NCI-H1930 (cell line): ENCODE measurements around the gene CEP85.
A peak's percentile ranks its signal among the peaks of the same experiment; 100 is the strongest.

ENCODE experiments used
- DNase-seq, 2 experiments: peaks; one replicate each; lab custom pipeline; 2025; lab: John Stamatoyannopoulos, UW

The CEP85 gene

DNA sequence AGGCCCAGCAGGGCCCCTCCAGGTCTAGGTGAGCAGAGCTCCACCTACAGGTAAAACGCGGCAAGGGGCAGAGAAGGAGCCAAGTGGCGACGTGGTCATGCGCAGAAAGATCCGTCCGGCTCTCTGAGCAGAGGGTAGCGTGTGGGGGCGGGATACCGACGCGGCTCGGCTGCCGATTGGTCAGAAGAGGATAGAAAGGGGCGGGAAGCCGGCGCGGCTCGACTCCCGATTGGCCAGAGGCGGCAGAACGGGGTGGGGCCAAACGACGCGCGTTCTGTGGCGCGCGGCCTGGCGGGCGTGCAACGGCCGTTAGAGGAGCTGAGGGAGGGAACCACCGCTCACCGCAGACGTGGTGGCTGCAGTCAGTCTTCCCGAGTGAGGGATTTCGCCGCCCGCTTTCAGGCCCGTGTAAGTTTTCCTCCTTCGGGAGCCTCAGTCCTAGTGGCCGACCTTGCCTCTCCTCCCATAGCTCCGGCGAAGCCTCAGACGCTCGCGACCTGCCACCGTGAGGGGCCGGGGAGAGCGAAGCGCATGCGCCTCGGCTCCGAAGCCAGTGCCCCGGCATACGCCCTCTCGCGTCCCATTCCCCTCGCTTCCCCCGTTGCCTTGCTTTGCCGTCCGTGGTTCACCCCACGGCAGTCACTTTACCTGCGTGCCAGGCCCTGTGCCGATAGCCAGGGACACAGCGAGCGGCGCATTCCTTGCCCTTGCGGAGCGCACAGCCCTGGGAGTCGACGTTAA lies at the start of gene CEP85:
CEP85 (plus strand) TSS at position 298 of the 741 bp plus-strand sequence. CDS start 5,584 bp downstream, outside the sequence.
- DNase-seq, result peak; percentile 93 to 97

DNA sequence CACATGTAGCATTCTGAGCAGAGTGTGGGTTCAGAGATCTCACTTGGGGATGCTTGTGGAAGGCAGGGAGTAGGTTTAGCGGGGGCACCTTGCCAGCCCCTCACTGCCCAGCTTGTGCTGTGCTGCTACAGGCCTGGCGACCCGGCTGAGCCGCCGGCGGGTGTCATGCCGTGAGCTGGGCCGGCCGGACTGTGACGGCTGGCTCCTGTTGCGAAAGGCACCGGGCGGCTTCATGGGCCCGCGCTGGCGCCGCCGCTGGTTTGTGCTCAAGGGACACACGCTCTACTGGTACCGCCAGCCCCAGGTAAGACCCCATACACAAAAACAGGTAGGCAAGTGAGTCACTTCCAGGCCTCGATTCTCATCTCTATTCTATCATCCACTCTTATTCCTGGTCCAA lies 49.1 kb upstream of the CEP85 start:
- DNase-seq, result no peak

GRCh38 chr1:26187882-26188281 lies 46.1 kb upstream of the CEP85 start:
- no peak for DNase-seq

DNA sequence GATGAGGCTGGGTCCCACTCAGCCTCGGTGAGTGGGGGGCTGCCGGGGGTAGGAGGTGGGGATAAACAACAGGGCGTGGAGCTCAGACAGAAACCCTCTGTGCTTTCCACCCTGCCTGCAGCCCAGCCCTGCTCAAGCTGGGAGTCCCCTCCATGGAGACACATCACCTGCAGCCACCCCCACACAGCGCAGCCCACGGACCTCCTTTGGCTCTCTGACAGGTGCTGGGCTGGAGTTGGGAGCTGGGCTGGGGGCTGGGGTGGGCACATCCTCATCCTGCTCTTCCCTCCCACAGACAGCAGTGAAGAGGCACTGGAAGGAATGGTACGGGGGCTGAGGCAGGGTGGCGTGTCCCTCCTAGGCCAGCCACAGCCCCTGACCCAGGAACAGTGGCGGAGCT lies 45.5 kb upstream of the CEP85 start:
- no peak for DNase-seq

DNA sequence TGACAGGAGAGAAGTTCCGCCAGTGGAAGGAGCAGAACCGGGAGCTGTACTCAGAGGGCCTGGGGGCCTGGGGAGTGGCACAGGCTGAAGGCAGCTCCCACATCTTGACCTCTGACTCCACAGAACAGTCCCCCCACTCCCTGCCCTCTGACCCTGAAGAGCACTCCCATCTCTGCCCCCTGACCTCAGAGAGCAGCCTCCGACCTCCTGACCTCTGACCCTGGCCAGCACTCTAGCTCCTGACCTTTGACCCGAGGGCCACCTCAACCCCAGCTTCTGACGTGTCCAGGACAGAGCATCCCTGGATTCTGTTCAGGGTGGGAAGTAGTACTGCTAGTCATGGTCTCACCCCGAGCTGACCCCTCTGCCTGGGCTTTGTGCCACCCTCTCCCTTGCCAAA lies 44.7 kb upstream of the CEP85 start:
- no peak for DNase-seq

DNA sequence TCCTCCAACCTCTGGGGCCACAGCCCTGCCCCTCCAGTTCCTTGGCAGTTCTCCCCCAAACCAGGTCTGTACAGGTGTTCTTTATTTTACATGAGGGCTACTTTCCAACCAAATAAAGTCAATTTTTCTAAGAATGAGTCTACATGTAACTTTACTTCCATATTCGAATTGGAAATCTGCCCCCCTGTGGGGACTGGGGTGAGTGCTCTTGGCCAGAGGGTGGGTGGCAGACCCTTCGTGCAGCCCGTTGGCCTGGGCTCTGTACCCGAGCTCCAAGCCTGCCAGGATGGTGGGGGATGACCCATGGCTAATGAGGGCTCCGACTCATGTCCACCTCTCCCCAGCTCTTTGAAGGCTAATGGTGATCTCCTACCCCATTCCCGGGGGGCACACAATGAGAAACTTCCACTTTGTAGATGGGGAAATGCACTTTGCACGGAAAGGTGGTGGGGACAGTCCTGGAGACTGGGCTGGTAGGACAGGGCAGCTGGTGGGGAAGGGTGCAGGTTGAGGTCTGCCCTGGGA lies 44.2 kb upstream of the CEP85 start:
- no peak for DNase-seq

- DNase-seq, result peak in 1 of 2 experiments; percentile 22
Observed at GRCh38 chr1:26190373-26190987, 43.5 kb upstream of the CEP85 start, which contains the start of gene CATSPER4. TSS of gene CATSPER4 (plus strand) at chr1:26190602. CDS start at chr1:26190628, 26 bp downstream.

- DNase-seq, result no peak
Observed at GRCh38 chr1:26191739-26192138, 42.3 kb upstream of the CEP85 start.

- DNase-seq, result no peak
Observed at GRCh38 chr1:26195805-26196204, 38.2 kb upstream of the CEP85 start.

DNA sequence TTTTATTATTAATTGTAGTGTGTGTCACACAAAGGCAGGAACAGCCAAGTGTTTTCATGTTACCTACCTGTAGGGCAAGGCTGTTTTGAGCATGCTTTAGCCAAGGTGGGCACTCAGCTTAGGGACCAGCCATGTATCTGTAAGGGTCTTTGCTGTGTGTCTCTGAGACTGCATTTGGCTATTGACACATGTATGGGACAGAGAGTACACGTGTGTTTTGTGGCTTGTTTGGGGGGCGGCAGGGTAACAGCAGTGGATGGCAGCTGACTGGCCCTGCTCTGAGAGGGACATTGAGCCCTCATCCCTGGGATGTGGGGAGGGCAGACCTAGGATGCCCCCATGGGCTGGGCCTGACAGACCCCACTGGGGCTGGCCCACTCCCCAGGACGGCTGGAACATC lies 36.7 kb upstream of the CEP85 start:
- no peak for DNase-seq

- no peak for DNase-seq
Observed at GRCh38 chr1:26197813-26198212, 36.2 kb upstream of the CEP85 start.

- no peak for DNase-seq
Observed at GRCh38 chr1:26200413-26200812, 33.6 kb upstream of the CEP85 start.

- DNase-seq, result no peak
Observed at GRCh38 chr1:26203642-26204318, 30.2 kb upstream of the CEP85 start.

DNA sequence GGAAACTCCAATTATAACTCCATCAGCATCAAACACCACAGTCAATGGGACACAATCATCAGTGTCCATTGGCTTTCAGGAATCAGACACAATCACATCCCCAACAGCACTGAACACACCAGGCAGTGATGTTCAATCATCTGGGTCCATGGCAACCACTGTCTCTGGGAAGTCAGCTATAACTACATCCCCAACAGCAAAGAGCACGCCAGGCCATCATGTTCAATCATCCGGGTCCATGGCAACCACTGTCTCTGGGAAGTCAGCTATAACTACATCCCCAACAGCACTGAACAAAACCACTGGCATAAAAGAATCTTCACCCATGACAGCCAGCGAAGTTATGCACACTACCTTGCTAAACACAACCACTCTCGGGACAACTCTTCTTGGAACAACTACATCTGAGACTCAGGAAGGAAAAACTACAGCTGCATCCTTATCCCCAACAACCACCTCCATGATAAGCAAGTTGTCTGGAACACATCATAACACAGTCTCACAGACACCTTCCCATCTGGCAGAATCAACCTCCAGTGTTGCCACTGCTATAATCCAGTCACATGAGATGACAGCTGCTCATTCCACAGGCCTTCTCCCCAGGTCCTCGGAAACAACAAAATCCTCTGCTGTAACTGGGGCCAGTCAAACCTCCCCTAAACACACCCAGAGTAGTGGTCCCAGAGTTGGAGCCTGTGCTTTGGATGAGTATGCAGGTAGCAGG lies 23.7 kb upstream of the CEP85 start:
- no peak for DNase-seq

- no peak for DNase-seq
Observed at GRCh38 chr1:26212726-26213125, 21.3 kb upstream of the CEP85 start.

DNA sequence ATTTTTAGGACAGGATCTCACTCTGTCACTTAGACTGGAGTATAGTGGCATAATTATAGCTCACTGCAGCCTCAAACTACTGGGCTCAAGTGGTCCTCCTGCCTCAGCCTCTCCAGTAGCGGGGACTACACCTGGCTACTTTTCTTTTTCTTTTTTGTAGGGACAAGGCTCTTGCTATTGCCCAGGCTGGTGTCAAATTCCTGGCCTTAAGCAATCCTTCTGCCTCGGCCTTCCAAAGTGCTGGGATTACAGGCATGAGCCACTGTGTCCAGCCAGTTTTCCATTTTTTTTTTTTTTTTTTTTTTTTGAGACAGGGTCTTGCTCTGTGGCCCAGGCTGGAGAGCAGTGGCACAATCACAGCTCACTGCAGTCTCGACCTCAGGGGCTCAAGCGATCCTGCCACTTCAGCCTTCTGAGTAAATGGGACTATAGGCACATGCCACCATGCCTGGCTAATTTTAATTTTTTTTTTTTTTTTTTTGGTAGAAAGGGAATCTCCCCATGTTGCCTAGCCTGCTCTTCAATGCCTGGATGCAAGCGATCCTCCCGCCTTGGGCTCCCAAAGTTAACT lies 20.6 kb upstream of the CEP85 start:
- DNase-seq, result no peak

GRCh38 chr1:26215246-26215645 lies 18.8 kb upstream of the CEP85 start:
- no peak for DNase-seq

- DNase-seq, result no peak
Observed at GRCh38 chr1:26218906-26219494, 15.0 kb upstream of the CEP85 start.

DNA sequence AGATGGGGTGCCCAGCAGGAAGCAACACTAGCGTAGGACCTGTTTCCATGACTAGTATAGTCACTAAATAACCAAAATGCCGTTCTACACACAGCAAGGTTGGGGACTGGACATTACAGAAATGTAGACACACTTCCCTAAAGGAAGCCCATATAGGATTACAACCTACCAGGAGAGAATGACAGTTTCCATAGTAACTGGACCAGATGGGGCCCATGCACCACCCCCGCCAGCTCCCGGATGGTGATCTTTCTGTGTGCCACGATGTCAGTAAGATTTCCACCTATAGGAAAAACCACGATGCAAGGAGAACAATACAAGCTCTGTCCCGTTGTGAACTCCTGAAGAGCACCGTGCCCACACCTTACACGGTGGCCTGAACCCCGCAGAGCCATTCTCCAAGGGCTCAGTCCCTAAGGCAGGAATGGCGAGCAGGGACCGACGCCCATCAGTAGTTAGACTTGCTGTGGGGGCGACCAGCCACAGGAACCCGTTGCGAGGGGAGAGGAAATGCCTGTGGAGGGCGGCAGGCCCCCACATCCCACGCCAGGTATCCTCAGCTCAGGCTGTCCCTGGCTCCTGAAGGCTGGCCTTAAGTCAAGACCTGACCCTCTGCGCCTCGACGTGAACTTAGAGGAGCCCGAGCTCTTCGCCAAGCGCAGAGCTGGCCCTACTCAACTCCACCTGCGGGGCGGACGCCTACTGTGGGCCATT lies 13.6 kb upstream of the CEP85 start:
- no peak for DNase-seq

GRCh38 chr1:26221094-26221493 lies 12.9 kb upstream of the CEP85 start:
- no peak for DNase-seq

- no peak for DNase-seq
Observed at GRCh38 chr1:26224606-26225005, 9.4 kb upstream of the CEP85 start.
